DMS53 (cell line): ENCODE measurements around the gene PSMD2.

Source experiments
- DNase-seq: peaks from one replicate; lab custom pipeline; 2025; lab: John Stamatoyannopoulos, UW

The PSMD2 gene

DNA sequence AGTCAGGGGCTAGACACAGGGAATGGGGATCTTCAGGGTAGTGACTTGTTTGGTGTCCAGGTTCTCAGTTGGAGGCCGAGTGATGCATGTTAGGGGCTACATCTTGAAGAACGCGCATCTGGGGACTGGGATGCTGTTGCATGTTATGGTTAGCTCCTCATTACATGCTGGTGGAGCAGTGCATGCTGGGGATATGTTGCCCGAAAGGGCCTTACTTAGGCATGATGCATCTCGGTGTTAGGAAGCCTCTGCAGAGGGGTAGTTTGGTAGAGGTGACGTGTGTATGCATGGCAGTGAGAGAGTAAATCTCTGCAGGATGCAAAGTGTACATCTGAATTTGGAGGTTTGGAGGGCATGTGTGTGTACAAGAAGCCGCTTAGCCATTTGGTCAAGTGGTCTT lies 17.8 kb downstream of the PSMD2 start:
- DNase-seq: no peak

DNA sequence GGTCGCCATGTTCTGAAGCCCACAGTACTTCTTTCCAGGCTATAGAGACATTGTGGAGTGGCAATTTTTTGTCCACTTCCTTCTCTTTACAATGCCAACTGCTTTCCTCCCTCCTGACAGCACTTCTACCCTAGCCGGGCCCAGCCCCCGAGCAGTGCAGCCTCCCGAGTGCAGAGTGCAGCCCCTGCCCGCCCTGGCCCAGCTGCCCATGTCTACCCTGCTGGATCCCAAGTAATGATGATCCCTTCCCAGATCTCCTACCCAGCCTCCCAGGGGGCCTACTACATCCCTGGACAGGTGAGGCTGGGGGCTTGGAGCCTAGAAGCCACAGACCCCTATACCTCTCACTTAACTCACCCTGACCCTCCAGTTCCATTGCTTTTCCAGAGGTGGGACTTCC lies 18.2 kb downstream of the PSMD2 start:
- no peak for DNase-seq

DNA sequence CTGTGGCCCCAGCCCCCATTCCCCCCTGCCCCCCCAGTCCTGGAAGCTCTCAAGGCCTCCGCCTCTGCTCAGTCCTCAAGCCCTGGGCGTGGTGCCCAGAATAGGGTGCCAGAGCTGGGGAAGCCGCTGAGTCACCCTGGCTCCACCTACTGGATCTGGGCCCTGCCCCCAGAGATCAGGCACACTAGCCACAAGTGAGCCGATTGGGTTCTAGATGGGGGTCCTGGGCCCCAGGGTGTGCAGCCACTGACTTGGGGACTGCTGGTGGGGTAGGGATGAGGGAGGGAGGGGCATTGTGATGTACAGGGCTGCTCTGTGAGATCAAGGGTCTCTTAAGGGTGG lies 21.0 kb downstream of the PSMD2 start:
- peak; percentile 77 for DNase-seq

DNA sequence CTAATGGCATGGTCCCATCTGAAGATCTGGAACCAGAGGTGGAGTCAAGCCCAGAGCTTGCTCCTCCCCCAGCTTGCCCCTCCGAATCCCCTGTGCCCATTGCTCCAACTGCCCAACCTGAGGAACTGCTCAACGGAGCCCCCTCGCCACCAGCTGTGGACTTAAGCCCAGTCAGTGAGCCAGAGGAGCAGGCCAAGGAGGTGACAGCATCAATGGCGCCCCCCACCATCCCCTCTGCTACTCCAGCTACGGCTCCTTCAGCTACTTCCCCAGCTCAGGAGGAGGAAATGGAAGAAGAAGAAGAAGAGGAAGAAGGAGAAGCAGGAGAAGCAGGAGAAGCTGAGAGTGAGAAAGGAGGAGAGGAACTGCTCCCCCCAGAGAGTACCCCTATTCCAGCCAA lies 22.6 kb downstream of the PSMD2 start:
- no peak for DNase-seq

DNA sequence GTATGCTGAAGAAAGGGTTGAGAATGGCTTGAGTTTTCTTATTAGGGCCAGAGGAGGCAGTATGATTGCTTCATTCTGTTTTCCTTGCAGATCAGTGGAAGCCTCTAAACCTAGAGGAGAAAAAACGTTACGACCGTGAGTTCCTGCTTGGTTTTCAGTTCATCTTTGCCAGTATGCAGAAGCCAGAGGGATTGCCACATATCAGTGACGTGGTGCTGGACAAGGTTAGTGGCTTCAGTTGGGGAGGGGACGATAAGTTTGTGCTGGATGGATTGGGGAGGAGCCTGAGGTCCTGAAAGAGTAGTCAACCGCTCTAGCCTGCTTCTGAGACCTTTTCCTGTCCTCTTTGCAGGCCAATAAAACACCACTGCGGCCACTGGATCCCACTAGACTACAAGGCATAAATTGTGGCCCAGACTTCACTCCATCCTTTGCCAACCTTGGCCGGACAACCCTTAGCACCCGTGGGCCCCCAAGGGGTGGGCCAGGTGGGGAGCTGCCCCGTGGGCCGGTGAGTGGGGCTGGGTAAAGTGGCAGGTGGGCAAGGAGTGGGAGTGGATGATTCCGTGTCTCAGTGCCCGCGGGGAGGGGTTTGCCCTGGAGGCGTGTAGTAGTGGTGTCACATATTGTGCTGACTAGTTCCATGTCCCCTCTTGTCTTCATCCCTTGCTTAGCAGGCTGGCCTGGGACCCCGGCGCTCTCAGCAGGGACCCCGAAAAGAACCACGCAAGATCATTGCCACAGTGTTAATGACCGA lies 23.9 kb downstream of the PSMD2 start:
- no peak for DNase-seq

DNA sequence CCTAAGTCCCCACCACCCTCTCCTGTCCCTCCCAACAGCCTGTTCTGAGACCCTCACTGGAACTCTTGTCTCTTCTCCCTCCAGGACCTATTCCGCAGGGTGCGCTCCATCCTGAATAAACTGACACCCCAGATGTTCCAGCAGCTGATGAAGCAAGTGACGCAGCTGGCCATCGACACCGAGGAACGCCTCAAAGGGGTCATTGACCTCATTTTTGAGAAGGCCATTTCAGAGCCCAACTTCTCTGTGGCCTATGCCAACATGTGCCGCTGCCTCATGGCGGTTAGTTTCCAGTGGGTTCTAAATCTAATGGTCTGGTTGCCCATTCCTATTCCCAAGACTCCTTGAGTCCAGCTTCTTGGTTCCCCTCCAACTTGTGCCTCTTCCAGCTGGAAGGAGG lies 24.7 kb downstream of the PSMD2 start:
- no peak for DNase-seq

DNA sequence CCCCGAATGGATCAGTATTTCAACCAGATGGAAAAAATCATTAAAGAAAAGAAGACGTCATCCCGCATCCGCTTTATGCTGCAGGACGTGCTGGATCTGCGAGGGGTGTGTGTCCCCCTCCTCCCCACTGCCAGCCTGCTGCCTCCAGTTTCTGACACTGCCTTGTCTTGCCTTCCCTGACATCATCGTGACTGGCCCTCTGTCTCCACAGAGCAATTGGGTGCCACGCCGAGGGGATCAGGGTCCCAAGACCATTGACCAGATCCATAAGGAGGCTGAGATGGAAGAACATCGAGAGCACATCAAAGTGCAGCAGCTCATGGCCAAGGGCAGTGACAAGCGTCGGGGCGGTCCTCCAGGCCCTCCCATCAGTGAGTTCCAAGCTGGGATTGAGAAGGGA lies 26.2 kb downstream of the PSMD2 start:
- no peak for DNase-seq

DNA sequence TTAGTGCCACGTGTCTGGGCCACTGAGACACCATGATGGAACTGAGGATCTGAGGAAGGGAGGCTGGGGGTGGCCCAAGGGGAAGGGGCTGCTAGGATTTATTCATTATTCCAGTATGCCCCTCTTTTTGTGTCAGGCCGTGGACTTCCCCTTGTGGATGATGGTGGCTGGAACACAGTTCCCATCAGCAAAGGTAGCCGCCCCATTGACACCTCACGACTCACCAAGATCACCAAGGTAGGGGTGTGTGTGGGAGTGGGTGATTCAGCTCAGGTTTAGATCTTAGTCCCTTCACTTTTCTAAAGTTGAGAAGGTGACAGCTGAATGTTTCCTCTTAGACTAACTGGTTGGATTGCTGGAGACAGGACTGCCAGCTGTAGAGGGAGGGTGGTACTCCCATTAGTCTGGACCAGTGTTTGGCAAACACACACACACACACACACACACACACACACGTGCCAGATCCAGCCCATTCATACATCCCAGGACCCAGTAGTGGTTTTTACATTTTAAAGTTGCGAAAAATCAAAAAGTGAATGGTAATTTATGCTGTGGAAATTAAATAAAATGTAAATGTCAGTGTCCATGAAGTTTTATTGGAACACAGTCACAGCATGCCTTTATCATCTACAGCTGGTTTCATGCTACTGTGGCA lies 26.8 kb downstream of the PSMD2 start:
- DNase-seq: no peak

DNA sequence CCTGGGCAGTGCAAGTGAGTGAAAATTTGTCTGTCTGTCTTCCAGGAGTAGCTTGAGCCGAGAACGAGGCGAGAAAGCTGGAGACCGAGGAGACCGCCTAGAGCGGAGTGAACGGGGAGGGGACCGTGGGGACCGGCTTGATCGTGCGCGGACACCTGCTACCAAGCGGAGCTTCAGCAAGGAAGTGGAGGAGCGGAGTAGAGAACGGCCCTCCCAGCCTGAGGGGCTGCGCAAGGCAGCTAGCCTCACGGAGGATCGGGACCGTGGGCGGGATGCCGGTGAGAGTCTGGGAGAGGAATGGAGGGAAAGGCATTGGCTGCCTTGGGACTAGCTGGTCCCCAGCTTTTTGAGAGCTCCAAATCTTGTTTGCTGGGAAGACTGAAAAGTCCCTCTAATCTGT lies 28.1 kb downstream of the PSMD2 start:
- no peak for DNase-seq

DNA sequence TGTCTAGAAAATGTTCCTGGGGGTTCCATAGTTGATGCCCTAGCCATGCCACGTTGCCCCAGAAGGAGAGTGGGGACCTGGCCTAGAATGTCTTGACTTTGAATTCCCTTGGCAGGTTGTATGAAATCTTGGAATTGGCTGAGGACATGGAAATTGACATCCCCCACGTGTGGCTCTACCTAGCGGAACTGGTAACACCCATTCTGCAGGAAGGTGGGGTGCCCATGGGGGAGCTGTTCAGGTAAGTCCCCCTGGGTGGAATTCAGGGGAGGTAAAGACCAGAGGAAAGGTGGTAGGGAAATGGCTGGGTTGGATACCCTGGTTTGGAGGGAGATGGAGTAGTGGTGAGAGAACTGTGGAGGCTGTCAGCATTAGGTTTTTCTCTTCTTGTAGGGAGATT lies 29.5 kb downstream of the PSMD2 start:
- no peak for DNase-seq

DNA sequence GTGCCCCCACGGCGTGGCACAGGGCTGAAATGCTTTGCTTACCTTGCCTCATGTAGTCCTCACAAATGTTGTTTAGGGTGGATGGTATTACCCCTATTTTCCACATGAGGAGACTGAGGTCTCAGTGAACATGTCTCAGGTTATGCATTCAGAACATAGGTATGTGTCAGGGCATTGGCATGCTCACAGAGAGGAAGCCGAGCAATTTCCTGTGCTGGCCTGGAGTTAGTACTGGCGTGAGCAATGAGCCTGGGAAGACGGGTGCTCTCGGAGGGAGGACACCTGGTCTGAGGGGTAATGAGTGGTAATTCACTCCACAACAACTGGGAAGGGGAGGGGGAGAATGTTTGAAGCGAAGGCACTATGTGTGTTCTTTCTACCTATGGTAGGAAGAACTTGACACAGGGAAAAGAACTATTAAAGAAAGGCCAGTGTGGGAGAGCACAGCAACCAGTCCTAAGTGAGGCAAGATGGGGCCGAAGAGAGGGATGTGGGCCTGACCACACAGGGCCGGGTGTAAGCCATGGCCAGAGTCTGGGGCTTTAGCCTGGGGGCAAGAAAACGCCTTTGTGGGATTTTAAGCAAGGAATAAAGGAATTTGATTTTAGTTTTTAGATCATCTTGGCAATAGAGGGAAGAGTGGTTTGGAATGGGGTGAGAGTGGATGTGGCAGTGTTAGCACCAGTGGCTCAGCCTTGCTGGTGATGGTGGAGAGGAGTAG lies 33.5 kb downstream of the PSMD2 start:
- no peak for DNase-seq

DNA sequence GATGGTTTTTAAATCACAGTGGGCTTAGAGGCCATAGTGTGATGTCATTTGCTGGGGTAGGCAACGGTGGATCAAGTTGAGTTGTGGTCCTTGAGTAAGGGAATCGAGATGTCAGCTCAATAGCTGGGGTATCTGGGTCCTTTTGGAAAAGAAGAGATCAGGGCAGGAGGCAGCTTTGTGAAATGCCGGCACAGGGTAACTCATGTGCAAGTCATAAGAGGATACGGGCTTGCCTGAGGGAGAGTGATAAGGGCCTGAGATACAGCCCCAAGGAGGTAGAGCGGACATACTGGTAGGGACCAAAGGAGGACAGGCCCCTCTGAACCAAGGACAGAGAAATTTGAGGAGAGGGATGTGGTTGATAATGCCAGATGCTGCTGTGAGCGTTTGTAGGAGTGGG lies 34.1 kb downstream of the PSMD2 start:
- no peak for DNase-seq

DNA sequence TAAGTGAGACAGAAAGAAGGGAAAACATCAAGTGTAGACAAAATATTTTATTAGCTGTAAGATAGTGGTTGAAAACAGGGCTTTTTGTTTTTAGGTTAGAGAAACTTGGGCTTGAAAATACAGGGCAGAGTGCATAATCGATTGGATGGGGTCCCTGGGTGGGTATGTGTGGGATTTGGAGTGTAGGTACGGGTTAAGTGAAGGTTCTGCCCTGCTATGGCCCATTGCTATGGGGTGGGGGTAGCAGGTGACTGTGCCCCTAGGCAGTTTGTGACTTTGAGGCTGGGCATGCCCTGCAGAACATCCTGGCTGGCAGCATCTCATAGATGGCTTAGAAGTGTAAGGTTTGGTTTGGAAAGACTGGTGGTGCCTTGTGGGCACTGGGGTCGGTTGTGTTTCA lies 34.7 kb downstream of the PSMD2 start:
- no peak for DNase-seq

DNA sequence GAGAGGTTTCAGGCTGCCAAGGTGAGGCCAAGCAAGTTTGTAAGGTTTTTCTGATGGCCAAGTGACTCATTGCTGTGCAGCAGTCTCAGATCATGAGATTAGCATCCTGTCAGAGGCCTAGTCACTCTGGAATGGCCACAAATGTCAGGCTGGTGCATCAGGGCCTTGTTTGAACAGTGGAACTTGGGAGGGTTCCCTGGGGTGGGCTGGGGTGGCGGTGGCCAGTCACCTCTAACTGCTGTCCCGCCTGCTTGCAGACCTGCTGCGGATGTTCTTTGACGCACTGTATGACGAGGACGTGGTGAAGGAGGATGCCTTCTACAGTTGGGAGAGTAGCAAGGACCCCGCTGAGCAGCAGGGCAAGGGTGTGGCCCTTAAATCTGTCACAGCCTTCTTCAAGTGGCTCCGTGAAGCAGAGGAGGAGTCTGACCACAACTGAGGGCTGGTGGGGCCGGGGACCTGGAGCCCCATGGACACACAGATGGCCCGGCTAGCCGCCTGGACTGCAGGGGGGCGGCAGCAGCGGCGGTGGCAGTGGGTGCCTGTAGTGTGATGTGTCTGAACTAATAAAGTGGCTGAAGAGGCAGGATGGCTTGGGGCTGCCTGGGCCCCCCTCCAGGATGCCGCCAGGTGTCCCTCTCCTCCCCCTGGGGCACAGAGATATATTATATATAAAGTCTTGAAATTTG lies 35.6 kb downstream of the PSMD2 start:
- DNase-seq: peak; percentile 57

DNA sequence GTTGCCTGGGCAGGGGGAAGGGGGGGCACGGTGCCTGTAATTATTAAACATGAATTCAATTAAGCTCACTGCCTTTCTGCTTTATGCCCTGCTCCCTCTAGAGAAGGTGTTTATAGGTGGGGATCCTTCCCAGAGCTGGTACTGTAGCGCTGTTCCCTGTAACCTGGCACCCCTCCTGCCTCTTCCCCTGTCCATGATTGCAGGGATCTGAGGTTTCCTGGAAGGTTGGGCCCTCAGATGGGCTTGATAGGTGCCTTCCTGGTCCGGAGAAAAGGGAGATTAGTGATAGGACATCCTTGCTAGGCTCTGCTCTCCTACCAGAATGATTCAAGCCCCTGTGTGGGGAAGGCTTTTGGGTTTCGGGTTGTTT lies 36.2 kb downstream of the PSMD2 start:
- DNase-seq: peak; percentile 72

DNA sequence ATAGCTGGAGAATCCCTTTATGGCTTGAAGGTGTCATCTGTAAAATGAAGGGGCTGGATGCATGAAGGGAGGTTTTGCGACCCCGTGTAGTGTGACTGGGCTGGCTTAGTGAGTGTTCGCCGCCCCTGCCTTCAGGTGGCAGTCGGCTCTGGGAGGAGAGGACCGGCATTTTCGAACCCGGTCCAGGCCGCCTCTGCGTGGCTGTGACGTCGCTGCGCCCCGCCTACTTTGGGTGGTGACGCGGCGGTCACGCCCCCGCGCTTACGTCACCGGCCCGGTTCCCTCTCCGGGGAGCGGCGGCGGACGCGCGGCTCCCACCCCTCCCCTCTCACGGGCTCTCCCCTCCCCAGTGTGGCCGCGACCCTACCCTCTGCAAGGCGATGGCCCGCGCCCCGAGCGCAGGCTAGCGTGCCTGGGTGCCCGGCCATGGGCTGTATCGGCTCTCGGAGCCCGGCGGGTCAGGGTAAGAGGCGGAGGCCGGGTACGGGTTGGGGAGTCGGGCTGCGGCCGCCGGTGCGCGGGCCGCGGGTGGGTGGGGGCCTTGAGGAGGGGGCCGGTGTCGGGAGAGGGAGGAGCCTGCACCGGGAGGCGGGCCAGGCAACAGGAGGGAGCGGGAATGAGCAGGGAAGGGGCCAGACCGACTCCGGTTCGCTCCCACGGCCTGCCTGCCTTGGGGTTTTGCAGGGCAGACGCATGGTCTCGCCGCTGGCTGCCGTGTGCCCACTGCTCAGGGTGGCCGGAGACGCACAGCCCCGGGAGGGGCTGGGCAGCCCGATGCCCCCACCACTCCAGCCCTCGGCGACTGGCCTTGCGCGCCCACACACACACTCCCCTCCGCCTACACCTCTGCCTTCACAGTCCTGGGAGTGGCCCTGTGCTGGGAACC lies 36.9 kb downstream of the PSMD2 start:
- DNase-seq: peak; percentile 87

DNA sequence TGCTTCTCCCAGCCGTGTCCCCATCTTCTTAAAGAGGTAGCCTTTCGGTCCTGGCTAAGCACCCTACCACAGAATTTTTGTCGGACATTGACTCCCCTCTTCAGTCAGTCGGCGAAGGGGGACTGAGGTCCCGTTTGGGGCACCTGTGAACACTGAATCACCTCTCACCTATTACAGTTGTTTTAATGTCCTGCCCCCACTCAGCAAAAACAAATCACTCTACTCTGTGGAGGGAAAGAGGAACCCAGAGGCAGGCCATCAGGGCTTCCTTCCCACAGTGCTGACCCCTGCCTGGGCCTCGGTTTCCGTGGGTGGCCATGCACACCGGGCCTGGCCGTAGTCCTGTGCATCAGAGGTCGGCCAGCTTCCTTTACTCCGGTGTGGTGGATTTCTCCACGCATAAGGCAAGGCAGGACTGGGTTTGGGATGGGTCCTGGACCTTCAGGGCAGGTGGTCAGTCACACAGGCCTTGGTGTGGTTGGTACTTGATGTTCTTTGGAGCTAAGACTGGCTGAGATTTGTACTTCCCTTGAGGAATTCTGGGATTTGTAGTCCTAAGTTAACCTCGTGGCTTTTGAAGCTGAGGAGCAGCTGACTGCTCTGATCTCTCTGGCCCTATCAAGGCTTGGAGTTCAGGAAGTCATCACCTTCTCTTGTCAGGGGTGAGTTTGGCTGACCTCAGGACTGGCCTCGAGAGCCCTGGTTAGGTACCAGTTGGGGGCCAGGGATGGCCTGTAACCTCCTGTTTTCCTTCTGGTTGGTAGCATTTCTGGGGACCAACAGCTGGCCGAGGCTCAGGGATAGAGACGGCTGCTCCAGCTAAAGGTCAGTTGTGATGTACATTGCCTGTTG lies 37.7 kb downstream of the PSMD2 start:
- peak; percentile 72 for DNase-seq

DNA sequence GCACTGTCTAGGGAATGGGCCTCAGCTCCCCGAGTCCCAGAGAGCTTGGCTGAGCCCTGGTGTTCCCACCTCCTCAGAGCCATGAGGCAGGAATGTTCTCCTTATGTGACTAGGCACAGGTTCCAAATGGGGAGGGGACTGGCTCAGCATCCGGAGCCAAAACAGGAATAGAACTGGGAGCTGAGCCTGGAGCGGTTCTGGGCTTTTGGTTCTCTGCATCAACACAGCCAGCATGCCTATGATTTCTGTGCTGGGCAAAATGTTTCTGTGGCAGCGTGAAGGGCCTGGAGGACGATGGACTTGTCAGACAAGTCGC lies 38.3 kb downstream of the PSMD2 start, which contains the start of gene FAM131A:
TSS of gene FAM131A (plus strand) at position 202 of the 316 bp plus-strand sequence. CDS start at position 233, 31 bp downstream.
- DNase-seq: no peak

DNA sequence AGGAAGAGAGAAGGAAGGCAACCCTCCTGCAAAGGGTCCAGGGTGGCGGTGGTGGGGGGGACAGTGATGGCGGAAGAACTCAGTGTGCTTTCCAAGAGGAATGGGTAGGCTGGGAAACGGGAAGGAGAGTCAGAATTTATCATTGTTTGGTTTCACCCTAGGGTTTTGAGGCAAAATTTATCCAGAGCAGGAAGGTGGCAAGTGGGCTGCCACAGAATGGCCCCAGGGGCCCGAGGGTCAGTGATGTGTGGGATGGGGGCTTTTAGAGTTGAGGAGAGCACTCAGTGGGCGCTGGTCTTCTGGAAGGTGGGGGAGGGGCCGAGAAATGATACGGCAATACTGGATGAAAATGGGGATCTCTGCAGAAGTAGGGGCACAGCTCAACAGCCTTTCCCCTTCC lies 38.9 kb downstream of the PSMD2 start:
- DNase-seq: no peak

DNA sequence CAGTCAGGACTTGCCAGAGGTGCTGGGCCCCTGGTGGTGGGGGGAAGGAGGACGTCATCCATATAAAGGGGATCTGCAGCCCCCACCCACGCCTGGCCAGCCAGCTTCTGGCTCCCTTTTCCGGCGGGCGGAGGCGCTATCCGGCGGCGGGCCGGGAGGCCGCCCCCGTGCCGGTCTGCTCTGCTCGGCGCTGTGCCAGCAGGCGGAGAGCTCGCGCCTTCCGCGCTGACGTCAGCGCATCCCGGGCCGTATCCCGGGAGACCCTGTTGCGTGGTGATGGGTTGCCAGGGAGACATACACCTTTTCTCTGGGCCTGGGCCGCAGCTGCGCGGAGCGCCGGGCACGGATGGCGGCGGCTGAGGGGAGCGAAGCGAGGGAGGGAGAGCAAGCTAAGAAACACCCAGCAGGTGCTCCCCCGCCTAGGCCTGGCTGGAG lies 39.5 kb downstream of the PSMD2 start:
- DNase-seq: no peak

DNA sequence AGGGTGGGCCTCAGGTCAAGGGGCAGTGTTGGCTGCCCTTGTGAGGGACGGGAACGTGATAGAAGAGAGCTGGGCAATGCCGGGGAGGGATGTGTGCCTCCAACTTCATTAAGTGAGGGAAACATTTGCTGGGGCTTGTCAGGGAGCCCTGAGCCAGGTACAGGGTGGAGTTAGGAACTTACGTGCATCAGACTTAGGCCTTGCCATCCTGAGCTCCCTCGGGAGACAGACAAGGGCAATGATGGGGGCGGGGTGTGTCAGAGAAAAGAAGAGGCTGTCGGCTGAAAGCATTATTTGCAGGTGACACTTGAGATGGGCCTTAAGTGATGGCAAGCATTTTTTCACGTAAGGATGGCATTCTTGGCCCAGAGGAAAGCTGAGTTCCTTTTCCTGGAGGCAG lies 40.0 kb downstream of the PSMD2 start:
- no peak for DNase-seq
